Loucy (cell line): ENCODE measurements around the gene RBM17.

Source experiments
- H2AFZ ChIP-seq: fragments of 200-600 bp; sonication (generic); 2 replicates; pipeline ENCODE4 v1.6.0; 2016; ENCODE audit warnings: antibody characterized with exemption, mild to moderate bottlenecking, low read length, moderate library complexity
- H3F3A ChIP-seq: fragments of 200-600 bp; 2 replicates; pipeline ENCODE4 v1.6.0; 2016; ENCODE audit warnings: antibody characterized with exemption, low read depth, mild to moderate bottlenecking
- H3K27me3 ChIP-seq: fragments of 200-600 bp; sonication (generic); 2 replicates; pipeline ENCODE4 v1.6.1; 2014; ENCODE audit warnings: low read length, mild to moderate bottlenecking; ENCODE audit not compliant: insufficient read depth, poor library complexity, severe bottlenecking
- H3K36me3 ChIP-seq: fragments of 200-600 bp; sonication (generic); 2 replicates; pipeline ENCODE4 v1.6.1; 2016; ENCODE audit warnings: low read length; ENCODE audit not compliant: insufficient read depth
- H3K4me1 ChIP-seq: fragments of 200-600 bp; sonication (generic); 2 replicates; pipeline ENCODE4 v1.5.1; 2014; ENCODE audit warnings: low read length, mild to moderate bottlenecking; ENCODE audit not compliant: insufficient read depth, poor library complexity, severe bottlenecking
- H3K4me2 ChIP-seq: fragments of 200-600 bp; sonication (generic); 2 replicates; pipeline ENCODE4 v1.6.0; 2014; ENCODE audit warnings: antibody characterized with exemption, low read length, low read depth, mild to moderate bottlenecking; ENCODE audit not compliant: poor library complexity, severe bottlenecking
- H3K4me3 ChIP-seq: fragments of 200-600 bp; sonication (generic); 2 replicates; pipeline ENCODE4 v1.5.1; 2014; ENCODE audit warnings: low read length, mild to moderate bottlenecking, mixed read lengths; ENCODE audit not compliant: poor library complexity, severe bottlenecking
- H3K79me2 ChIP-seq: fragments of 200-600 bp; sonication (generic); 2 replicates; pipeline ENCODE4 v1.6.1; 2014; ENCODE audit warnings: low read length; ENCODE audit not compliant: insufficient read depth
- H3K9ac ChIP-seq: fragments of 200-600 bp; sonication (generic); 2 replicates; pipeline ENCODE4 v1.6.0; 2014; ENCODE audit warnings: mild to moderate bottlenecking, low read depth, low read length, moderate library complexity; ENCODE audit not compliant: poor library complexity, severe bottlenecking
- H3K9me2 ChIP-seq: fragments of 200-600 bp; sonication (generic); replicated peaks from 2 replicates; pipeline ENCODE4 v1.6.1; 2016; ENCODE audit warnings: low read depth, low read length, mixed read lengths
- H3K9me3 ChIP-seq: fragments of 200-600 bp; sonication (generic); 2 replicates; pipeline ENCODE4 v1.6.1; 2014; ENCODE audit warnings: mild to moderate bottlenecking, antibody characterized with exemption, low read length, low read depth; ENCODE audit not compliant: insufficient read depth
- H4K20me1 ChIP-seq: fragments of 200-600 bp; sonication (generic); 2 replicates; pipeline ENCODE4 v1.6.0; 2014; ENCODE audit warnings: antibody characterized with exemption, low read length, mild to moderate bottlenecking; ENCODE audit not compliant: insufficient read depth, poor library complexity, severe bottlenecking
- CTCF ChIP-seq: fragments of 200-600 bp; sonication (generic); conservative IDR thresholded peaks from 2 replicates; pipeline ENCODE4 v1.5.1; 2014; ENCODE audit warnings: mild to moderate bottlenecking, antibody characterized with exemption, low read length
- EZH2phosphoT487 ChIP-seq: fragments of 200-600 bp; IDR thresholded peaks from 2 replicates; pipeline ENCODE4 v1.6.1; 2018; ENCODE audit warnings: antibody characterized with exemption, mild to moderate bottlenecking, moderate library complexity, borderline replicate concordance

The RBM17 gene

GRCh38 chr10:6054884-6055283, 34.0 kb upstream of the RBM17 start:
- Histone ChIP-seq H3K36me3 (no peaks in the 10 kb centered on the region), H2AFZ (no peak overlapping the region), H3K4me2 (no peak overlapping the region), H3K79me2 (no peaks in the 10 kb centered on the region), H3K9me3 (no peaks in the 10 kb centered on the region), H3K9me2 (no peaks in the 10 kb centered on the region), H3F3A (no peaks in the 10 kb centered on the region), H3K9ac (no peak overlapping the region), H4K20me1 (no peaks in the 10 kb centered on the region), H3K4me3 (no peak overlapping the region), H3K27me3 (peaks cover 37% of the 10 kb centered on the region), H3K4me1 (peaks cover 23% of the 10 kb centered on the region)
- TF ChIP-seq EZH2phosphoT487 = no peak
- no peak for TF ChIP-seq CTCF

- Histone ChIP-seq H3K79me2 (no peaks in the 10 kb centered on the region), H4K20me1 (no peaks in the 10 kb centered on the region), H3K9me3 (no peaks in the 10 kb centered on the region), H3F3A (no peaks in the 10 kb centered on the region), H3K4me2 (no peak overlapping the region), H3K4me3 (no peak overlapping the region), H2AFZ (no peak overlapping the region), H3K9ac (no peak overlapping the region), H3K36me3 (no peaks in the 10 kb centered on the region), H3K27me3 (peaks cover 39% of the 10 kb centered on the region), H3K9me2 (no peaks in the 10 kb centered on the region), H3K4me1 (peaks cover 17% of the 10 kb centered on the region)
- TF ChIP-seq EZH2phosphoT487 = no peak
- TF ChIP-seq CTCF = no peak
Measured at GRCh38 chr10:6055929-6056328, 32.9 kb upstream of the RBM17 start.

- Histone ChIP-seq H3K4me3 (no peak overlapping the region), H3K9me2 (no peaks in the 10 kb centered on the region), H4K20me1 (no peaks in the 10 kb centered on the region), H3K27me3 (peaks cover 39% of the 10 kb centered on the region), H3K9me3 (no peaks in the 10 kb centered on the region), H3K36me3 (no peaks in the 10 kb centered on the region), H3K4me1 (peaks cover 21% of the 10 kb centered on the region), H3K79me2 (no peaks in the 10 kb centered on the region), H3K4me2 (no peak overlapping the region), H3K9ac (no peak overlapping the region), H3F3A (no peaks in the 10 kb centered on the region), H2AFZ (no peak overlapping the region)
- TF ChIP-seq CTCF (no peak), EZH2phosphoT487 (no peak)
Measured at GRCh38 chr10:6056411-6057135, 32.3 kb upstream of the RBM17 start.
